H4 (cell line): ENCODE results near the gene HMCN1. TPM values are rescaled to one million over a fixed set of nuclear protein-coding genes. Genes with fewer than 3 reads are reported as not detected.
"Not testable (repeated sequence)": the region's sequence is repeated elsewhere in the genome, so short reads cannot be mapped to it uniquely, and the experiment has no call there.

ENCODE experiments used
- DNase-seq: peaks from one replicate; pipeline ENCODE4 v3.0.0-alpha.2; 2015; ENCODE audit warnings: low spot score
- total RNA-seq: library from RNA; depleted of rRNA; stranded (reverse); fragments of >200 nt; shearing (Covaris generic); gene quantifications from 2 replicates; pipeline ENCODE4 v1.2.3, GENCODE V29; 2014

The HMCN1 gene
- total RNA-seq, 1 experiment from 2014 or later, result 14.8 TPM

DNA sequence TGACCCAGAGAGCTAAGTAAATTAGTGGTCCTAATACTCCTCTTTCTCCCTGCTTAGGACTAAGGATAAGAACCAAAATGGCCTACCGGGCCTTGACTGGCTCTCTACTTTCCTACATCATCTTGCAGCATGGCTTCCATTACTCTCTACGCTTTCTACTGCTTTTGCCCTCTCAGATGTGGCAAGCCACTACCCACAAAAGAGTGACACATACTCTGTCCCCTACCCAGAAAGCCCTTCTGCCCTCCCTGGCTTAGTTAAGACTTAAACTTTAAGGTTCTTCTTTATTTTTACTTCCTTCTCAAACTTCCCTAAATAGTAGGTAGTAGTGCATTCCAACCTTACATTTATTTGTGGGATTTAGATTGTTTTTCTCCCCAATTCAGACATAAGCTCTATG is 412.8 kb downstream of the HMCN1 start:
- no peak for DNase-seq

DNA sequence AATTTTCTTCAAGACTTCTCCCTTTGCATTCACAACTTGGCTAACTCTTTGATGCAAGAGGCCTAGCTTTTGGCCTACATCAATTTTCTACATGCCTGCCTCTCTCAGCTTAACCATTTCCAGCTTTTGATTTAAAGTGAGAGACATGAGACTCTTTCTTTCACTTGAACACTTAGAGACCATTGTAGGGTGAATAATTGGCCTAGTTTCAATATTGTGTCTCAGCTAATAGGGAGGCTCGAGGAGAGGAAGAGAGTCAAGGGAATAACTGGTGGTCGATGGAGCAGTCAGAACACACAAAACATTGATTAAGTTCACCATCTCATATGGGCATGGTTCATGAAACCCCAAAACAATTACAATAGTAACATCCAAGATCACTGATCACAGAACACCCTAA is 415.4 kb downstream of the HMCN1 start:
- no peak for DNase-seq

DNA sequence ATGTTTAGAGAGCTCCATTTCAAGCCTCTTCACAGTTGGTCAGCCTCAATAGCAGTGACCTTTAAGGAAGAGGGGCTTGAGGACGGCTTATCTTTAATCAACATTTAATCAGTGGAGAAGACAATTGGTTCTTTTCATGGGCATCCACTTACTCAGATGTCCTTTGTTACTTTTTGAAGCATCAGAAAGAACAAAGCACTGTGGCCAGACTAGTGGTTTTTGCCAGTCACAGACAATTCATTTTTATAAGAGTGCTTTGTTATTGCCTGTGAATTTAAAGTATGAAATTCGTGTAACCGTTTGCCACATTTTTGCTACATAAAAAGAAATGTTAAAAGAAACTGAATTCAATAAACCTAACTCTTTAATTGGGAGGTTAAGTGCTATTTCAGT is 418.0 kb downstream of the HMCN1 start:
- no peak for DNase-seq

DNA sequence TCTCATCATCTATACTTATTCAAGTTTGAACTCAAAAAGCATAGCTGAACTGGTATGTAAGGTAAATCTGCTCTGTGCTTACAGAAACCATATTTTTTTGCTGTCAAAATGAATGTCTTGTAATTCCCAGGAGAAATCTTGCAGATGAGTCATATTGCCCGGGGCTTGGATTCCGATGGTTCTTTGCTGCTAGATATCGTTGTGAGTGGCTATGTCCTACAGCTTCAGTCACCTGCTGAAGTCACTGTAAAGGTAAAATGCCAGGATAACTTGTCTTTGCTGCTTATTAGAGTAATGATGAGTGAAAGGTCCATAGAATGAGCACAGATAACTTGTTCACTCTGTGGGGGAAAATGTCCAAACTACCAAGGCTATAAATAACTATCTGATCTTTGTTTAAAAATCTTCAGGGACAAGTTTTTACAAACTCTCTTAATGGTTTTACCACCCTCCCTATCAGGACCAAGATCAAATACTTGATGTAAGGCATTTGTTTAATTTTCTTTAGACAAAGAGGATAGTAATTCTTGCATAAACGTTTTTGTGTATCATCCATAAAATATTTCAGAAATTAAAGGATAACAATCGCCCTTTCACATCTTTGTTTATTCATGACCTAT is 418.5 kb downstream of the HMCN1 start:
- DNase-seq, result peak; percentile 23

DNA sequence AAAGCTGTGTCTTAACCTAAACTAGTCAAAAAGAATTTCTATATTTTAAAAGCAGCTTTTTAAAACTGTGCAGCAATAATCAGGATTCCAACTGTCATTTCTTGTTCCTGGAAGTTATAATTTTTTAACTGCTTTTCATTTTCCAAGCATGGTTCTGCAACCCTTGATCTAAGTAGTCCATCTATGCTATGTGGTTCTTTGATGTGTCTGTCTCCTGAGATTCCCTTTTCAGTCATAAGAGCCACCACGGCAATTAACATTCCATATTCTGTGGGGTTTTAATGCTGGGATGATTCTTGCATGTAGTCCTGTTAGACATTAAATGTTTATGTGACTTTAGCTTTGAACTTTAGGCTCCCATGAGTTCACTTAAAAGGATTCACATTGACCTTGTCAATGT is 420.5 kb downstream of the HMCN1 start:
- DNase-seq, result no peak

DNA sequence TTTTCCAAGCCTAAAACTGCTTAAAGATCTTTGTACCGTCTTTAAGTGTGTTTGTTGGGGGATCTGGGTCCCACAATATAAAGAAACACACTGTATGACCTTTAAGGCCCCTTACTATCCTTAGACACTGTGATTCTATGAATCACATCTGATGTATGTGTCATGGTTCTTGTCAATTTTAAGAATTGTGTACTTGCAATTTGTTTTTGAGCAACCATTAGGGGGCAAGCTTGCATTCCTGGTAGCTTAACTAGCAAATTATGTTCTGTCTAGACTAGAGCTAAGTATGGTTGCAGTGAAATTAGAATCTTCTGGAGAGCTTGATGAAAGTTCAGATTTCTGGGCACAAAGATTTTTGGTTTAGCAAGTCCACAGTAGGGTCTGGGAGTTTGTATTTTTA is 421.4 kb downstream of the HMCN1 start:
- peak; percentile 45 for DNase-seq

DNA sequence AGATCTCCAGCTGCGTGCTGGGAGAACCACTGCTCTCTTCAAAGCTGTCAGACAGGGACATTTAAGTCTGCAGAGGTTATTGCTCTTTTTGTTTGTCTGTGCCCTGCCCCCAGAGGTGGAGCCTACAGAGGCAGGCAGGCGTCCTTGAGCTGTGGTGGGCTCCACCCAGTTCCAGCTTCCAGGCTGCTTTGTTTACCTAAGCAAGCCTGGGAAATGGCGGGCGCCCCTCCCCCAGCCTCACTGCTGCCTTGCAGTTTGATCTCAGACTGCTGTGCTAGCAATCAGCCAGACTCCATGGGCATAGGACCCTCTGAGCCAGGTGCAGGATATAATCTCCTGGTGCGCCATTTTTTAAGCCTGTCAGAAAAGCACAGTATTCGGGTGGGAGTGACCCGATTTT is 428.7 kb downstream of the HMCN1 start:
- not testable (repeated sequence) for DNase-seq

DNA sequence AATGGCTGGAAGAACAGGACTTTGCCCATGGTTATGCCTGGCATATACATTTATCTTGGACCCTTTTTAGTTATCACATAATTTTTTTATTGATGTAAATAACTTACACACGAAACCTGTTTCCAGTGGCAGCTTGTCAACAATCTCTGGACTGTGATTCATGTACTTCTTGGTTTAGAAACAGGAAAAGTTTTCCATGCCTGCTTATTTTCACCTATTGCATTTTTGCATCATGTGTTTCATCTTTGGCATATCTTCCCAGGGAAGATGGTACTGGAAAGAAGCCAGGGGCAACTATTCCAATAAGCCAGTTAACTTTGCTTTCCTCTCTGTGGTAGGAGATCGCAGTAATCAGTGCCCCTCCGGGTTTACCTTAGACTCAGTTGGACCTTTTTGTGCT is 430.6 kb downstream of the HMCN1 start:
- no peak for DNase-seq

DNA sequence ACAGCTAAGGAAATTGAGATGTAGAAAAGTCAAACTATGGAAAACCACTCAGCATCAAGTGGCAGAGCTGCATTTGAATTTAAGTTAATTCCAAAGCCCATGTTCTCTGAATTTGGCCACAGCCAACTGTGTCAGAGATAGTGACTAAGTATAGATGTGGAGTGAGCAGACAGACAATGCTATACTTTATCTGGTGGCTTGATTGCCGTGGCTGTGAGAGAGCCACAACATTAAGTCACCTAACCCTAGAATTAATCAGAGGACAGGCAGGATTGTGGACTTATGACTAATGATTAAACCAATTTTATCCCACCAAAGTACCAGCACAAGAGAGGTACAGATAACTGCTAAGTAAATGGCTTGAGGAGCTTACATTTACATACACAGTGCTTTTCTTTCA is 431.1 kb downstream of the HMCN1 start:
- no peak for DNase-seq

DNA sequence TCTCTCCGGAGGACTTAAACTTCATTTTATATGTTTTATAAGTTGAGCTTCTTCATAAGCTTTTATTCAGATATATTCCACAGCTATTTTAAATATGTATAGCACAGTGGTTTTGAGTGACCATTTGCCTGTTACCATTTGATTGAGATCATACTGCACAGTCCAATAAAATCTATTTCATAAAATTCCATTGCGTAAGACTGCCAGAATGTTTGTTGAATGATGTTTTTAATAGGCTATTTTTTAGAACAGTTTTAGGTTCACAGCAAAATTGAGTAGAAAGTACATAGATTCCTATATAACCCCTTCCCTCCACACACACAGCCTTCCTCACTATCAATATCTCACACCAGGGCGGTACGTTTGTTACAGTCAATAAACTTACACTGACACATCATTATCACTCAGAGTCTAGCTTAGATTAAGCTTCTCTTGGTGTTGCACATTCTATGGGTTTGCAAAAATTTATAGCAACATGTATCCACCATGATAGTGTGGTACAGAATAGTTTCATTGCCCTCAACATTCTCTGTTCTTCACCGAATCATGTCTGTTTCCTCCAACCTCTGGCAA is 433.0 kb downstream of the HMCN1 start:
- DNase-seq, result no peak

DNA sequence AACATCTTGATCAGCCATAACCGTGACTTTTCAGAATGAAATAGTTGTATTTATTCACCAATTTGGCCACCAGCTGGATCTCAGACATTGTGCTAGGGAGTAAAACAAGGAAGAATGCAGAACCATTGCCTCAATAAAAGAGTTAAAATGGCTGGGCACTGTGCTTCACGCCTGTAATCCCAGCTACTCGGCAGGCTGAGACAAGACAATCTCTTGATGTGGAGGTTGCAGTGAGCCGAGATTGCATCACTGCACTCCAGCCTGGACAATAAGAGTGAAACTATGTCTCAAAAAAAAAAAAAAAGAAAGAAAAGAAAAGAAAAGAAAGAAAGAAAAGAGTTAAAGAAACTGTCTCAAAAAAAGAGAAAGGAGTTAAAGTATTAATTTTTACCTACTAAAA is 441.4 kb downstream of the HMCN1 start:
- no peak for DNase-seq

DNA sequence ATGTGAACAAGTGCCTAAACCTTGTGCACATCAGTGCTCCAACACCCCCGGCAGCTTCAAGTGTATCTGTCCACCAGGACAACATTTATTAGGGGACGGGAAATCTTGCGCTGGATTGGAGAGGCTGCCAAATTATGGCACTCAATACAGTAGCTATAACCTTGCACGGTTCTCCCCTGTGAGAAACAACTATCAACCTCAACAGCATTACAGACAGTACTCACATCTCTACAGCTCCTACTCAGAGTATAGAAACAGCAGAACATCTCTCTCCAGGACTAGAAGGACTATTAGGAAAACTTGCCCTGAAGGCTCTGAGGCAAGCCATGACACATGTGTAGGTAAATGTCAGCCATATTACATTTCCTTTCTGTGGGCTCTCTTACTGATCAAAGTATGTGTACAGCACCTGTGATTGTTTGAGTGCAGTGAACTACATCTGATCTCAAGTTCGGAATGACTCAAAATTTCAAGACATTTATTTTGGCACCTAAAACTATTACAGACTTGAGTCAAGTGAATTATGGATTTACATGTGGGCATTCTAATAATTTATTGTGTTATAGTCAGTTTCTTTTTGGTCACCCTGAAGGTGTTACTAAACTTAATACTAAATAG is 444.3 kb downstream of the HMCN1 start:
- no peak for DNase-seq

DNA sequence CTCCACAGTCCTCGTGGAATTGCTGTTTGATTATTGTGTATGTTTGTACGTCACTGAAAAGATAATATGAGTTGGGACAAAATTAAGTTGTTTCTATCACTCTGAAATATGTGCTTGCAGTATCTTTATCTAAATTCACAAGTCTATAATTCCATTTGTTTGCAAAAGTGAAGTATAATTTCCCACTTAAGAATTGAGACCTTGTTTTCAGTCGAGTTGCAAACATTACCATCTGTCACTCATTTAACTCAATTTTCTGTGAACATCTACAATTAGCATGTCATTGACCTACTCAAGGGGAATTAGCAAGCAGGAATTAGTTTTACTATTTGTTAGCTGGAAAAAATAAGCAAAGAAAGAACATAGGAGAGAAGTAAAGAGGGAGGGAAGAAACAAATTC is 445.0 kb downstream of the HMCN1 start:
- DNase-seq, result no peak

DNA sequence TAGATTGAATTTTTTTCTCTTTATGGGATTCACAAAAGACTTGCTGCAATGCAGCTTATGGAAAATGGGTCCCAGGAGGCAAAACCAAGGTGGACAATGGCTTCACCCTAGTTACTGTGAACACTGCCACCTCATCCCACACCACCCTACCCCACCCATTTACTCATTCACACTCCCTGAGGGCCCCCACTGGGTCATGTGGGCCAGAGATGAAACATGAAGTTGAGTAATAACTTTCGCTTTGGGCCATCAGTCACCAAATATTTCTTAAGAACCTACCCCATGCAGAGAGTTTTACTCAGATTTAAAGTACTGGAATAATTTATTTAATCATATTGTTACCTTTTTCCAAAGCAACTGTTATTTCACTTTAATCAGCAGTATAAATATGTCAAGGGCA is 449.0 kb downstream of the HMCN1 start:
- peak; percentile 8 for DNase-seq

DNA sequence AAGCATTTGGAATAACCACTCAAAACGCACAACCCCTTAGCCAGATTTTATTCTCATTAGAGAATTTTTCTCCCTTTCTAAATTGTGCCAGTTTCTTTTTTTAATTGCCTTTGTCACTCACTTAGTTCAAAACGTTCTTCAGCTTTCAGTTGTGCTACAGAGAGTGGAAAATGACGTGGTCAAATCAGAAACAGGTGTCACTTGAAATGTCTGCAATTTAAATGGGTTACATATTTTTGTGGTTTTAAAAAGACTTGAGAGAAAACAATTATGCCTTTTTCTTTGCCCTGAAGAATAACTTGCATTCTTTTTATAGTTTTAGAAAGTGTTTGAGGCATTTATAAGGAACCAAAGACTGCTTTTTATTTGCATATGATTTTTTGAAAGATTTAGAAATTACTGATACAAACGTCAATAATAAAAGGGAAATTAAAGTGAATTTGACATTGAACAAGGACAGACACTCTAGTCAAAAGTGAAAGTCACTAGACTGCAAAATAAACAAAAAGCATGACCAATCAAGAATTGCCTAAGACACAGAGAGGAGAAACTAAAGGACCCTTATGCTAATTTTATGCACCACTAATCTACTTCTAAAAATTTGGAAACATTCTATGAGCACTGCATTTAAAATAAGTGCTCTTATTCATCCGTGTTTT is 449.9 kb downstream of the HMCN1 start:
- DNase-seq, result peak; percentile 17

DNA sequence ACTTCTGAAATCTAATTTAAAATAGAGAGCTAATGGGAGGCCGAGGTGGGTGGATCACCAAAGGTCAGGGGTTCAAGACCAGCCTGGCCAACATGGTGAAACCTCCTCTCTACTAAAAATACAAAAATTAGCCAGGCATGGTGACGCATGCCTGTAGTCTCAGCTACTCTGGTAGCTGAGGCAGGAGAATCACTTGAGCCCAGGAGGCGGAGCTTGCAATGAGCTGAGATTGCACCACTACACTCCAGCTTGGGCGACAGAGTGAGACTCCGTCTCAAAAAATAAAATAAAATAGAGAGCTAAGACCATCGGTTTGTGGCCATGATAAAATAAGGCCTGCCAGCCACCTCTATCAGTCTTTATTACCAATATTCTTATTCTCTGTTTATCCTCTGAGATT is 452.1 kb downstream of the HMCN1 start:
- not testable (repeated sequence) for DNase-seq

DNA sequence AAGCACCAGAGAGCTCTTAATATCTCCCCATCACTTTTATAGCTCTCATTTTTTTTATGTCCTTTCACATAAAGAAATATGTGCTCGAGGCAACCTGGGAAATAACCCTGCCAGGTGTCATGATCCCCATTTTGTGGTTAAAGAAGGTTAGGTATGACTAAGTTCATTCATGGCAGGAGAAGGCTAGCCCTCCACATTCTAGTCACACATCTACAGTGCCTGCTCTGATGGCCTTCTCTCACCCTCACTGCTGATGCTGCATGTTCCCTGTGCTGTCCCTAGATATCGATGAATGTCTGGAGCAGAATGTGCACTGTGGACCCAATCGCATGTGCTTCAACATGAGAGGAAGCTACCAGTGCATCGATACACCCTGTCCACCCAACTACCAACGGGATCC is 453.4 kb downstream of the HMCN1 start:
- no peak for DNase-seq

DNA sequence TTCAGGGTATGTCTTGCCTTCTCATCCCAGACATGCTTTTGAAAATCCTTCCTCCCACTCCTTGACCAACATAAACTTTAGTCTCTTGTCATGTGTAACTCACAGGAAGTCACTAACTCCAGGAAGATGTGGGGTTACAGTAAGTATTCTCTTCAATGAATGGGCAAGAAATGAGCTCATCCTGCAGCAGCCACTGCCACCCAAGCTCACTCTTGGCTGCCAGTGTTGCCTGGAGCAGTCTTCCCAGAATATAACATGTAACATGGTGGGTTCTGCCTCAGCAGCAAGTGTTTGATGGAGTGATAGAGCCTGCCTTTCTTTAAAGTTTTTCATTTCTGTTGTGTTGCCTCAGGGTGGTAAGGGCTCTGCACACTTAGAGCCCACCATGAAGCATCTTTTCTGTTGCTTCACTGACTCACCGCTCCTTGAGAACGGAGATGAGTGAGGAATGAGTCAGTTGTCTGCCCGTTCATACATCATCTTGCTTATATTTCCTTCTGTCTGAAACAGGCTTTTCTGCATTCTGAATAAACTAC is 453.9 kb downstream of the HMCN1 start:
- DNase-seq, result peak; percentile 35

DNA sequence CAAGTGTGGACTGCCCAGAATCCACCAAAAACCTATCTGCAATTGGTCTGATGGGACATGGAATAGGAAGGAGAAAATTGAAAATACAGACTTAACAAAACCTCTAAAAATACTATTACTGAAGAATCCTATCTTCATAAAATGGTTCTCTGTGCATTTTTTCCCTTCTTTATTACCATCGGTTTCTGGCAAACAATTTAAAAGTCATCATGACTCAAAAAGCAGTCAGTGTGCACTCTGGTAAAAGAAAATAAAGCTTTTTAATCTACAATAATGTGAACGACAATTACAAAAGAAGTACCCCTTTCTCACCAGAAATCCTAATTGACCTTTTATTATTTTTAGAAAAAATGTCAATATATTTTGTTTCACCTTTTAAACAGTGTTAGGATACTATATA is 454.5 kb downstream of the HMCN1 start:
- no peak for DNase-seq

DNA sequence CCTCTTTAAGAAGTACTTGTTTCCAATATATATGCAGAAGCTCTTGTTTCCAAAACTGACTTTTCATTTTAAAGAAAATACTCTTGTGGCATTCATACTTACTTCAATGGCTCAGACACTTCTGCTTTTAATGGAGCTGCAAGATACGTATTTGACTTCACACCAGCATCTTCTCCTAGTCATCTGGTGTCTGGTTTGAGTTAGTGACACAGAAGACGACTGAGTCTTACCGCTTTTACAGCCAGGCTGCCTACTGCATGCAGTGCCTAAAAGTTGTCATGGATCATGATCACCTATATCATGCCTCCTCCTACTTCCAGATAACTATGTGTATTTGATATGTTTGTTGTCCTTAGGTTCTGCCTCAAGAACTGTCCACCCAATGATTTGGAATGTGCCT is 455.0 kb downstream of the HMCN1 start:
- no peak for DNase-seq

DNA sequence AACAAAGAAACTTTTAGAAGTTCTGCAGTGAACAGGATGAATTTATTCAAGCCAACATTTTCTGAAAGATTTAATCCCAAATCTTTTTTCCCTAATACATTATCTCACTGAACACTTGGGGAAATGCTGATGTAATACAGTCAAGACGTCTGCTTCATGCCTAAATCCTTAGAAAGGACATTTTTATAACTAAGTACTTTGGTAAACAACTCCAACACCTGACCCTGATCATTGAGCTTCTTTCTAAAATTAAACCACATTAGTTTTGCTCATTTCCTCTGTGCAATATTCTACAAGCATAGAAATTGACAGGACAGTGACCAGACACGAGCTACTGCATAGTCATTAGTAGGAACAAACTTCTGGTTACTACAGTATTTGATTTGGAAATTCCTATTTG is 457.3 kb downstream of the HMCN1 start:
- no peak for DNase-seq

DNA sequence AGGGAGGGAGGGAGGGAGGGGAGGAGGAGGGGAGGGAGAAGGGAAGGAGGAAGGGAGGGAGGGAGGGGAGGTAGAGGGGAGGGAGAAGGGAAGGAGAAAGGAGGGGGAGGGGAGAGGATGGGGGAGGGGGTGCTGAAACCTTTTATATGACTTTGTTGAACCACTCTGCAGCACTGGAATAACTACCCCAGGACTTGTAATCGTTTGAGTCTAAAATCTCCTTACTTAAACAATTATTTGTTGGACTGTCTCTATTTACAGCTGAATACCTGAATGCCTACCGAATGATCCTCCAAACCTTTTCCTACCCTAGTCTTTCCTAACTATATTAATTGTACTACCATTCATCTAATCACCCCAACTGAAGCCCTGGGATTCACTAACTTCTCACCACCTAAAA is 459.0 kb downstream of the HMCN1 start:
- DNase-seq, result no peak
